AG09319 (cell line): ENCODE data around the gene PPP1R1B.
"Not testable (repeated sequence)": the region's sequence is repeated elsewhere in the genome, so short reads cannot be mapped to it uniquely, and the experiment has no call there.

Experiments
- DNase-seq: peaks from one replicate; pipeline ENCODE4 v3.0.0-alpha.2; 2010; ENCODE audit warnings: low read depth; ENCODE audit errors: extremely low read depth
- CTCF ChIP-seq: IDR thresholded peaks from 2 replicates; pipeline ENCODE4 v1.5.1; 2011; ENCODE audit warnings: low read depth, mild to moderate bottlenecking, inconsistent platforms, low read length, moderate library complexity

PPP1R1B gene

GRCh38 chr17:39582658-39583057 lies 44.1 kb upstream of the PPP1R1B start:
- no peak for DNase-seq
- TF ChIP-seq CTCF: no peak

- DNase-seq: not testable (repeated sequence)
Observed at GRCh38 chr17:39590180-39590579, 36.6 kb upstream of the PPP1R1B start.

GRCh38 chr17:39591958-39592954 lies 34.5 kb upstream of the PPP1R1B start:
- TF ChIP-seq CTCF: no peak
- DNase-seq: no peak

- TF ChIP-seq CTCF: no peak
- no peak for DNase-seq
Observed at GRCh38 chr17:39593371-39593770, 33.4 kb upstream of the PPP1R1B start.

GRCh38 chr17:39595294-39595693 lies 31.5 kb upstream of the PPP1R1B start:
- TF ChIP-seq CTCF: no peak
- DNase-seq: no peak

GRCh38 chr17:39595928-39596510 lies 30.7 kb upstream of the PPP1R1B start:
- no peak for TF ChIP-seq CTCF

GRCh38 chr17:39596543-39597267 lies 30.0 kb upstream of the PPP1R1B start:
- DNase-seq: no peak

More at GRCh38 chr17:39595928-39596510, 30.7 kb upstream of the PPP1R1B start:
- DNase-seq: no peak

More at GRCh38 chr17:39596543-39597267, 30.0 kb upstream of the PPP1R1B start:
- TF ChIP-seq CTCF: no peak
